Parathyroid adenoma (tissue), 2 donors: ENCODE data around the gene TMEM151B.

Experiments
- H2AFZ ChIP-seq: fragments of 300-600 bp; sonication (generic); one replicate; pipeline ENCODE4 v1.7.0; 2017; ENCODE audit warnings: antibody characterized with exemption, mild to moderate bottlenecking
- H3K27ac ChIP-seq: fragments of 300-600 bp; sonication (generic); one replicate; pipeline ENCODE4 v1.7.0; 2017
- H3K27me3 ChIP-seq: fragments of 300-600 bp; sonication (generic); one replicate; pipeline ENCODE4 v1.7.0; 2017; ENCODE audit warnings: low read length; ENCODE audit not compliant: control insufficient read depth, insufficient read depth
- H3K36me3 ChIP-seq: fragments of 300-600 bp; sonication (generic); one replicate; pipeline ENCODE4 v1.7.0; 2017; ENCODE audit warnings: low read length; ENCODE audit not compliant: control insufficient read depth, insufficient read depth
- H3K4me1 ChIP-seq: fragments of 300-600 bp; sonication (generic); one replicate; pipeline ENCODE4 v1.7.0; 2017; ENCODE audit warnings: control low read depth
- H3K4me2 ChIP-seq: fragments of 300-600 bp; sonication (generic); one replicate; pipeline ENCODE4 v1.7.0; 2017; ENCODE audit warnings: low read length
- H3K4me3 ChIP-seq: fragments of 300-600 bp; sonication (generic); one replicate; pipeline ENCODE4 v1.7.0; 2017; ENCODE audit warnings: low read depth, low read length
- H3K79me2 ChIP-seq: fragments of 300-600 bp; sonication (generic); one replicate; pipeline ENCODE4 v1.7.0; 2017; ENCODE audit warnings: control low read depth
- H3K9ac ChIP-seq: fragments of 300-600 bp; sonication (generic); one replicate; pipeline ENCODE4 v1.7.0; 2017; ENCODE audit warnings: mild to moderate bottlenecking
- H3K9me3 ChIP-seq: fragments of 300-600 bp; sonication (generic); one replicate; pipeline ENCODE4 v1.7.0; 2017; ENCODE audit warnings: low read length; ENCODE audit not compliant: control insufficient read depth
- TF ChIP-seq, protein P1 (sequence below): fragments of 300-600 bp; sonication (generic); IDR thresholded peaks from one replicate; pipeline ENCODE4 v1.7.0; 2017; ENCODE audit warnings: antibody characterized with exemption, mild to moderate bottlenecking
- donor health status: primary hyperparathyroidism.

TMEM151B gene

DNA sequence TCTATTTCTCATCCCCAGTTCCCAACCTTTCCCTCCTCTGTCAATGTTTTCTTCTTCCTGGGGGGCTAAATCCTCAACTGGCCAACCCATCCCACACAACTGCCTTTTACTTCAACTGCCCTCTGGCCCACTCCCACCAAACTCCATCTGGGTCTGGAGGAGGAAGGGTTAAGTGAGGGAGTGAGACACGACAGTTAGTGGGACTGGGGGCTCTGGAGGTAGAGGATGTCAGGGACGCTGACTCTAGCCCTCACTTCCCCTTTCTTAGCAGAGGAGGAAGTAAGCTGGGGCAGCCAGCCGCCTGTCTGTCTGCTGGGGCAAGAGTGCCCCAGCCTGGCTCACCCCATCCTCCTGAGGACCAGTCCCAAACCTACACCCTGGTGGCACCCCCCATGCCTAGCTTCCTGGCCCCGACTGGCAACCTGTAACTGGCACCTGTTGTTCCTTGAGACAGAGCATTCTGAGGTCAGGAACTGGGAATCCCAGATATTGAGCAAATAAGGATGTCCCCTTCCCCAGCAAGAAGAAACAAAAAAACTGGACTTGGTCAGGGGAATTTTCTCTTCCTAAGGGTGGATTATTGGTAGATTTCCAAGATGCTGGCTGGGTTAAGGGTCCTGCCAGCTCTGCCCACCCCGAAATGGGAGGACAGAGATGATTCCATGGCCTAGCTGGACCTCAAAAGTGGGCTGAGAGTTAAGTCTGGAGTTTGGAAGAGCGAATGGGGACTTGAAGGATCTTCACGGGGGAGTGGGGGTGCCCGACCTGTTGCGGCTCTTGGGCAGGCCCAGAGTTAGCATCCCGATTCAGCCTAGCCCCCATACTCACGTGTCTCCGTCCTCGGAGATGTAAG, 5.9 kb upstream of the TMEM151B start:
- H3K9ac ChIP-seq = peak overlapping the region; percentile 29
- H3K79me2 ChIP-seq = no peaks in the 10 kb centered on the region
- H3K9me3 ChIP-seq = no peaks in the 10 kb centered on the region
- no peaks in the 10 kb centered on the region for H3K27me3 ChIP-seq
- peaks cover 15% of the 10 kb centered on the region for H3K4me1 ChIP-seq
- H3K27ac ChIP-seq = peak overlapping the region; percentile 40
- peak overlapping the region; percentile 92 for H3K4me2 ChIP-seq
- H2AFZ ChIP-seq = peak overlapping the region; percentile 93
- no peaks in the 10 kb centered on the region for H3K36me3 ChIP-seq
- H3K4me3 ChIP-seq = peak overlapping the region; percentile 71
- TF ChIP-seq, protein P1, sequence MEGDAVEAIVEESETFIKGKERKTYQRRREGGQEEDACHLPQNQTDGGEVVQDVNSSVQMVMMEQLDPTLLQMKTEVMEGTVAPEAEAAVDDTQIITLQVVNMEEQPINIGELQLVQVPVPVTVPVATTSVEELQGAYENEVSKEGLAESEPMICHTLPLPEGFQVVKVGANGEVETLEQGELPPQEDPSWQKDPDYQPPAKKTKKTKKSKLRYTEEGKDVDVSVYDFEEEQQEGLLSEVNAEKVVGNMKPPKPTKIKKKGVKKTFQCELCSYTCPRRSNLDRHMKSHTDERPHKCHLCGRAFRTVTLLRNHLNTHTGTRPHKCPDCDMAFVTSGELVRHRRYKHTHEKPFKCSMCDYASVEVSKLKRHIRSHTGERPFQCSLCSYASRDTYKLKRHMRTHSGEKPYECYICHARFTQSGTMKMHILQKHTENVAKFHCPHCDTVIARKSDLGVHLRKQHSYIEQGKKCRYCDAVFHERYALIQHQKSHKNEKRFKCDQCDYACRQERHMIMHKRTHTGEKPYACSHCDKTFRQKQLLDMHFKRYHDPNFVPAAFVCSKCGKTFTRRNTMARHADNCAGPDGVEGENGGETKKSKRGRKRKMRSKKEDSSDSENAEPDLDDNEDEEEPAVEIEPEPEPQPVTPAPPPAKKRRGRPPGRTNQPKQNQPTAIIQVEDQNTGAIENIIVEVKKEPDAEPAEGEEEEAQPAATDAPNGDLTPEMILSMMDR = no peak

DNA sequence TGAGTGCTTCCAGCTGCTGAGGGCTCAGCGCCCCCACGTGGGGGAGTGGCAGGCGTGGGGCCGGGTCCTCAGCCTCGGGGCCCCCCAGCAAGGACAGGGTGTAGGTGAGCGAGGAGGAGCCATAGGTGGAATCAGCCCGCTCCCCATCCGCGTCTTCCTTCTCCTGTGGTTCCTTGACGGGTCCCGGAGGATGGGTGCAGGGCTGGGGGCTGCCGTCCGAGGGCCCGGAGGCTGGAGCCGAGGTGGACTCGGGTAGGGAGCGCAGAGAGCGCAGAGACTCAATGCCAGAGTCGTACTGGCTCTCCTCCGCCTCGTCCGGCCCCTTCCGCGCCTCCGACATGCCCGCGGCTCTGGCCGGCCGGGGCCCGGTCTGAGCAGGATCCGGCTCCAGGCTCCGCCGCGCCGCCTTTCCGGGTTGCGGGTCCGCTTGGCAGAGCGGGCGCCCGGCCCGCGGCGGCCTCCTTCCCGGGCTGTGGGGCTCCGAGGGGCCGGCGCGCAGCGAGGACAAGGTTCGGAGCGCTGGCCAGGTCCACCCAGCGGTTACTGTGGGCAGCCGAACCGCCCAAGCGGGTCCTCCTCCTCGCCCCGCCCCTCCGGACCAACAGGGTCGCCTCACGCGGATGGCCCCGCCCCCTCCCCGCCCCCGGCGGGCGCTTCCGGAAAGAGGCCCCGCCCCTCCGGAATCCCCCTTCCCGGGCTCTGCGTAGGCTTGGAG, 5.1 kb upstream of the TMEM151B start, which contains the start of gene NFKBIE:
Gene NFKBIE, minus strand, starts transcription at position 545 of the 715 bp plus-strand sequence. Its CDS starts 205 bp downstream, at position 340.
- Histone ChIP-seq H3K27ac (peak within 1 kb of the TSS; percentile 40), H3K9me3 (no peaks in the 10 kb centered on the region), H3K27me3 (no peaks in the 10 kb centered on the region), H3K79me2 (no peaks in the 10 kb centered on the region), H3K36me3 (no peaks in the 10 kb centered on the region), H3K9ac (peak within 1 kb of the TSS; percentile 29), H3K4me1 (peaks cover 15% of the 10 kb centered on the region), H3K4me2 (peak within 1 kb of the TSS; percentile 92), H3K4me3 (peak within 1 kb of the TSS; percentile 71), H2AFZ (peak within 1 kb of the TSS; percentile 93)
- TF ChIP-seq, protein P1 = peak; percentile 11

DNA sequence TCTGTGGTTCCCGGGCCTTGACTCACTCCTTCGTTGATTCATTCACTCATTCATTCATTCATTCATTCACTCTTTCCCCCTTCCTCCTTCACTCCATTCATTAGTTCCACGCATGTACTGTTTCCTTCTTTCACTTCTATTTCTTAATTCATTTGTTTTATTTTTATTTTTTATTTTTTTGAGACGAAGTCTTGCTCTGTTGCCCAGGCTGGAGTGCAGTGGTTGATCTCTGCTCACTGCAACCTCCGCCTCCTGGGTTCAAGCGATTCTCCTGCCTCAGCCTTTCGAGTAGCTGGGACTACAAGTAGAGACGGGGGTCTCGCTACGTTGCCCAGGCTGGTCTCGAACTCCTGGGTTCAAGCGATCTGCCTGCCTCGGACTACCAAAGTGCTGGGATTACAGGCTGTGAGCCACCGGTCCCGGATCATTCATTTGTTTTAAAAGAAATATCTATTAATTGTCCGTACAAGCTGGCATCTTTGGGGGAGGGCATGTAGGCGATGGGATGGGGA, 4.5 kb upstream of the TMEM151B start:
- Histone ChIP-seq H3K27ac (no peak overlapping the region), H3K36me3 (no peaks in the 10 kb centered on the region), H2AFZ (peak overlapping the region; percentile 93)

DNA sequence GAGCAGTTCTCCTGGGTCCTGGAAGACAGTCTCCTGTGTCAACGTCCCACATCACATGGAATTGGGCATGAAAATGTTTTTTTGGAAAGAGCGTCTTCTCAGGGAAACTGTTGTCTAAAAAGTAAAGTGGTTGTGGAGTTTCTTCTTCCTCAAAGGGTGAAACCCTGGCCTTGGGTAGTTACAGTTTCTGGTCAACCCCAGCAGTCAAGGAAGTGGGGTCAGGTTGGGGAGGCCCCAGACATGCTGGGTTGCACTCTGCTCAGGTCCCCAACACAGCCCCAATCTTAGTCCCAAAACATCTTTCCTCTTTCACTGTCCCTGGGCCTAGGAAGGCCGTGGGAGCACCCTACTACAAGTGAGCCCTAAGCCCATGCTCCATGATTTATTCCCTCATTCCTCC, 3.9 kb upstream of the TMEM151B start:
- Histone ChIP-seq H3K9me3 (no peaks in the 10 kb centered on the region), H3K36me3 (no peaks in the 10 kb centered on the region), H3K9ac (no peak overlapping the region), H3K4me2 (no peak overlapping the region), H2AFZ (no peak overlapping the region), H3K4me3 (no peak overlapping the region), H3K27me3 (no peaks in the 10 kb centered on the region), H3K27ac (no peak overlapping the region), H3K79me2 (no peaks in the 10 kb centered on the region), H3K4me1 (peaks cover 15% of the 10 kb centered on the region)
- TF ChIP-seq, protein P1 = no peak

More for the DNA sequence above, 4.5 kb upstream of the TMEM151B start:
- TF ChIP-seq, protein P1 = no peak
- Histone ChIP-seq H3K4me1 (peaks cover 15% of the 10 kb centered on the region), H3K9me3 (no peaks in the 10 kb centered on the region), H3K9ac (no peak overlapping the region), H3K27me3 (no peaks in the 10 kb centered on the region), H3K79me2 (no peaks in the 10 kb centered on the region), H3K4me3 (peak overlapping the region; percentile 71), H3K4me2 (peak overlapping the region; percentile 92)
